Omental fat pad (tissue), 4 donors: ENCODE measurements around the gene TGFB2. TPM values are rescaled to one million over a fixed set of nuclear protein-coding genes. Genes with fewer than 3 reads are reported as not detected.
A peak's percentile ranks its signal among the peaks of the same experiment; 100 is the strongest.

ENCODE experiments used
- ATAC-seq: fragments of 150-250 bp; one replicate; pipeline ENCODE4 v1.9.1; 2016; ENCODE audit warnings: mild to moderate bottlenecking, moderate library complexity; ENCODE audit not compliant: low FRiP score
- DNase-seq: peaks from one replicate; pipeline ENCODE4 v3.0.0-alpha.2; 2019; ENCODE audit warnings: low spot score
- total RNA-seq, 4 donors: library from RNA; depleted of rRNA; stranded (reverse); fragments of >200 nt; gene quantifications; one replicate each; pipeline ENCODE4 v1.1.0, GENCODE V29; 2016
- TF ChIP-seq, protein P1 (sequence below), 3 donors: fragments of 450-650 bp; IDR thresholded peaks; one replicate each; pipeline ENCODE4 v1.5.1; 2016 to 2017; ENCODE audit warnings: antibody characterized with exemption in 3 of 3, mild to moderate bottlenecking in 3 of 3, moderate library complexity in 2 of 3

The TGFB2 gene
- total RNA-seq, 4 donors from 2014 or later: 3.1 to 9.1 (median 4.1) TPM

- DNase-seq (no peak), ATAC-seq (peak; percentile 49)
- TF ChIP-seq, protein P1, sequence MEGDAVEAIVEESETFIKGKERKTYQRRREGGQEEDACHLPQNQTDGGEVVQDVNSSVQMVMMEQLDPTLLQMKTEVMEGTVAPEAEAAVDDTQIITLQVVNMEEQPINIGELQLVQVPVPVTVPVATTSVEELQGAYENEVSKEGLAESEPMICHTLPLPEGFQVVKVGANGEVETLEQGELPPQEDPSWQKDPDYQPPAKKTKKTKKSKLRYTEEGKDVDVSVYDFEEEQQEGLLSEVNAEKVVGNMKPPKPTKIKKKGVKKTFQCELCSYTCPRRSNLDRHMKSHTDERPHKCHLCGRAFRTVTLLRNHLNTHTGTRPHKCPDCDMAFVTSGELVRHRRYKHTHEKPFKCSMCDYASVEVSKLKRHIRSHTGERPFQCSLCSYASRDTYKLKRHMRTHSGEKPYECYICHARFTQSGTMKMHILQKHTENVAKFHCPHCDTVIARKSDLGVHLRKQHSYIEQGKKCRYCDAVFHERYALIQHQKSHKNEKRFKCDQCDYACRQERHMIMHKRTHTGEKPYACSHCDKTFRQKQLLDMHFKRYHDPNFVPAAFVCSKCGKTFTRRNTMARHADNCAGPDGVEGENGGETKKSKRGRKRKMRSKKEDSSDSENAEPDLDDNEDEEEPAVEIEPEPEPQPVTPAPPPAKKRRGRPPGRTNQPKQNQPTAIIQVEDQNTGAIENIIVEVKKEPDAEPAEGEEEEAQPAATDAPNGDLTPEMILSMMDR (IDR thresholded peaks at IDR 0.05): no peak
These were observed 696 bp downstream of the TGFB2 start for GRCh38 chr1:218345673-218346390.

GRCh38 chr1:218346391-218347204, 1.5 kb downstream of the TGFB2 start:
- ATAC-seq: peak; percentile 17
- TF ChIP-seq, protein P1 (IDR thresholded peaks at IDR 0.05): no peak
- no peak for DNase-seq

GRCh38 chr1:218347336-218347722, 2.2 kb downstream of the TGFB2 start:
- ATAC-seq (no peak), DNase-seq (no peak)
- TF ChIP-seq, protein P1 (IDR thresholded peaks at IDR 0.05): no peak

DNA sequence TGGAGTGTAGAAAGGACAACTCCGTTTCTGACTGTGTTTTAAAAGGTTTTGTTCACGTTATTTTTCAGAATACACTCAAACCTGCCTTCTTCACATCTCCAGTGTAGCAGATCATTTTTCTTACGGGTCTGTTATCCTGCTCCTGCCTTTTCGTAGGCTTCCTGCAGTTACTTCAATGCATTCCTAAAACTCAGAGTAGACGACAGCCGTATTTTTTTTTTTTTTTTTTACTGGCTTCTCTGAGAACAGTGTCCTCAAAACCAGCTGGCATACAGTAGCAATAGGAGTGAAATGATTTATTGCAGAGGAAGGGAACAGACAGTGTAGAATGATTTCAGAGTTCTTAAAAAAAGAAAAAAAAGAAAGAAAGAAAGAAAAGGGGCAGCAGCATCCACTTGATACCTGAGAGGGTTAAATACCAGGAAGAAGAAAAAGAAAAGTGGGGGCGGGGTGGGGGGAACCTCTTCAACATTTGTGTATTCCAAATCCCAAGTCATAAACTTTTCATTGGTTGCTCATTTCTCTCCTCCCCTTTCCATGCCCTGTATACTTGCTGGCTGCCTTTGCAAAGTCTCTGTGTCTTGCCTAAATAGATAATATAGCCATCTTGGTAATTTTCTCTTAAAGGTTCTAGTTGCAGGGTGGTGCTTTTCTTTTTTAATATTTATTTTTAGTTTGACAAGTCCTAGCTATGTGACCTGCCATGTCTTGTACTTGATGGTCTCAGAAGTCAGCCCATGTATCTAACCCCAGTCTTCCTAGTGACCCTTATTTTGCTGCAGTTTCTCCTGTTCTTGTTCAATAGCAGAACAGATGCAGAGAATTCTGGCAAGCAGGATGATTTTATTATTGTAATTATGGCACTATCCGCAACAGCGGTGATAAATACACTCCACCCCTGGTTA, 2.8 kb downstream of the TGFB2 start:
- ATAC-seq (no peak), DNase-seq (no peak)
- TF ChIP-seq, protein P1 (IDR thresholded peaks at IDR 0.05): no peak

- no peak for ATAC-seq
- TF ChIP-seq, protein P1 (IDR thresholded peaks at IDR 0.05): no peak
- no peak for DNase-seq
These were observed 3.5 kb downstream of the TGFB2 start for GRCh38 chr1:218348628-218349071.

DNA sequence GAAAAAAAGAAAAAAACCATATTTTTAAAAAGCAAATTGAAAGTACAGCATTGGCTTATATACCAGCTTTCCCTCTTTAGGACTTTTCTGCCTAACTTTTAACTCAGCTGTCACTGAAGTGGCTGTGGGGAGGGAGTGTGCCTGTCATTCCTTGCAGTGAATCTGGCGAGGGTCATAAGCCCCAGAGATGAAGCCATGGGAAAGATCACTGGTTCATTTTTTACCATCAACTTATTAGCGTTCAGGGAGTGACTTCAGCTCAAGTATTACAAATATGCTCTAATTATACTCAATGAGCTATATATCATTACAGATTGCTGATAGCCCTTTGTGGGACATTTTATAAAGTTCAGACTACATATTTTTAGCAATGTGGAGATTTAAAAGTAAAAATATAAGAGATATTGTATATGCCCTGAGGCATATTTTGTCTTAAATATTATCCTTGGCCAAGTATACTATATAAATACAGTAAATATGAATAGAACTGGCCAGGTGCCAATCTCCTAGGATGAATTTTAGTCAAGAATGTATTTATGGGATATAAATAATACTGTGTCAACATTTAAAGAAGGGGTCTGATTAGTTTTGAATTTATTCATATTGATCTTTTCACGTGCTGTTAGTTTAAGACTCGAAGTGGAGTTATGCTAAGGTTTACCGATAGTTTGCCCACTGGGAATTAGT, 4.4 kb downstream of the TGFB2 start:
- no peak for ATAC-seq
- TF ChIP-seq, protein P1 (IDR thresholded peaks at IDR 0.05): no peak
- no peak for DNase-seq
